ENCODE measurements around the gene SHLD2.
"Not testable (repeated sequence)": the region's sequence is repeated elsewhere in the genome, so short reads cannot be mapped to it uniquely, and the experiment has no call there.

The SHLD2 gene

GRCh38 chr10:87143109-87143418 is 48.1 kb downstream of the SHLD2 start:
- POLR2A ChIA-PET; DNase-seq (ENCODE audit: extremely low spot score); CTCF ChIA-PET: not testable (repeated sequence)

DNA sequence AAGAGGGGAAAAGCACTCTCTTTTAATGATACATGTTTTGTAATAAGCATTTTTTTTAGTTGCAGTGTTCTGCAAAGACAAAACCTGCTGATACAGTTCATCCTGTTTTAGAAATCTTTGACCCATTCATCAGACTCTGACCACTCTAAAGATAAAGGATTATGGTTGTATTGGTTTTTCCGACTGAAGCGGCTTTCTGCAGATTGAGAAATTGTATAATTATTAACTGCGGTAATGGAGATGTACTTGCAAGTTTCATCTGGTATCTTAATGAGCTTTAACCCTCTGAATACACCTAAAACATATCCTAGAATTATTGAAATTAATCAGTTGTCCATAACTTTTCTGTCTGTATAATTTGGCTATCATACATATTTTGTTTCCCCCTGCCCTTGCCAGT is 50.6 kb downstream of the SHLD2 start:
- DNase-seq (ENCODE audit: extremely low spot score); CTCF ChIA-PET; POLR2A ChIA-PET: not testable (repeated sequence)

DNA sequence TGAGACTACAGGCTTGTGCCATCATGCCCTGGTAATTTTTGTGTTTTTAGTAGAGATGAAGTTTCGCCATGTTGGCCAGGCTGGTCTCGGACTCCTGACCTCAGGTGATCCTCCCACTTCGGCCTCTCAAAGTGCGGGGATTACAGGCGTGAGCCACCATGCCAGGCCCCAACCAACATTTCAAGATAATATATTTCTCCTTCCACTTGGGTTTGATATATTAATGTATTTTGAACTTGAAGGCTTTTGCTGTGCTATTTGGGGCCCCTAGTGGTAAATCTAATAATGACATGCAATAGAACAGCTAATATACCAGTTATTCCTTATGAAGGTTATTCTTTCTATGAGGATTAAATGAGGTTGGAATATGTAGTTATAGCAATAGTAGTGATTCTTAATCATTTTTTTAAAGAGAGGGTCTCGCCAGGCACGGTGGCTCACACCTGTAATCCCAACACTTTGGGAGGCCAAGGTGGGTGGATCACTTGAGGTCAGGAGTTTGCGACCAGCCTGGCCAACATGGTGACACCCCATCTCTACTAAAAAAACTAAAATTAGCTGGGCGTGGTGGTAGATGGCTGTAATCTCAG is 54.1 kb downstream of the SHLD2 start:
- DNase-seq (ENCODE audit: extremely low spot score); POLR2A ChIA-PET: not testable (repeated sequence)
- CTCF ChIA-PET = interaction anchor here (1.3 to 1.4 kb wide), 2 partner anchors 95 to 210 kb away, joined by 3 read pairs; no protein-coding TSS in a partner anchor

DNA sequence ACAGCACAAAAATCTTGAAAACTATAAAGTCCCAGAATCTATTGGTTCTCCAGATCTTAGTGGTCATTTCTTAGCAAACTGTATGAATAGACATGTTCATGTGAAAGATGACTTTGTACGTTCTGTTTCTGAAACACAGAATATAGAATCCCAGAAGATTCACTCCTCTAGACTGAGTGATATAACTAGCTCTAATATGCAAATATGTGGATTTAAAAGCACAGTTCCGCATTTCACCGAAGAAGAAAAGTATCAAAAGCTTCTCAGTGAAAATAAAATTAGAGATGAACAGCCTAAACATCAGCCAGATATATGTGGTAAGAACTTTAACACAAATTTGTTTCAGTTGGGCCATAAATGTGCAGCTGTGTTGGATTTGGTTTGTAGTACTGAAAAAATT is 56.5 kb downstream of the SHLD2 start:
- DNase-seq (ENCODE audit: extremely low spot score); POLR2A ChIA-PET; CTCF ChIA-PET: not testable (repeated sequence)

DNA sequence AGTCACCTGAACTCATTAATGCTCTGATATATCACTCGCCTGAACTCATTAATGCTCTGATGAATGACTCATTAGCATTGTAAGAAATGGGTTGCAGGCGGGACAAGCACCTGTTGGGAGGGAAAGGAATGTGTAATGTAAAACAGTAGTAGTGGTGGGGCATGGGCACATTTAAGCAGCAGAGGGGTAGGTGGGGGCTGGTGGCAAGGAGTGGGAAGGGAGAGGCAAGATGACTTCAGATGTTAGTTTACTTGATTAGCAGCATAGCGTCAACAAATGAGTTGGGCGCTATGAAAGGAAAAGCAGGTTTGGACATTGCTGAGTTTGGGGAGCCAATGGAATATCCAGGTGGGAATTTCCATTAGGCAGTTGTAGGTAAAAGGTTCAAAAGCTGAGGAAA is 61.8 kb downstream of the SHLD2 start:
- POLR2A ChIA-PET = not testable (repeated sequence)

GRCh38 chr10:87157821-87158220 is 62.8 kb downstream of the SHLD2 start:
- POLR2A ChIA-PET; CTCF ChIA-PET; DNase-seq (ENCODE audit: extremely low spot score): not testable (repeated sequence)

More for the DNA sequence above, 61.8 kb downstream of the SHLD2 start:
- DNase-seq (ENCODE audit: extremely low spot score); CTCF ChIA-PET: not testable (repeated sequence)

GRCh38 chr10:87162703-87163293 is 67.8 kb downstream of the SHLD2 start:
- CTCF ChIA-PET; POLR2A ChIA-PET; DNase-seq (ENCODE audit: extremely low spot score): not testable (repeated sequence)

- DNase-seq (ENCODE audit: extremely low spot score); POLR2A ChIA-PET; CTCF ChIA-PET: not testable (repeated sequence)
Observed at GRCh38 chr10:87163414-87163813, 68.4 kb downstream of the SHLD2 start.

- POLR2A ChIA-PET; DNase-seq (ENCODE audit: extremely low spot score); CTCF ChIA-PET: not testable (repeated sequence)
Observed at GRCh38 chr10:87169857-87170256, 74.9 kb downstream of the SHLD2 start.

DNA sequence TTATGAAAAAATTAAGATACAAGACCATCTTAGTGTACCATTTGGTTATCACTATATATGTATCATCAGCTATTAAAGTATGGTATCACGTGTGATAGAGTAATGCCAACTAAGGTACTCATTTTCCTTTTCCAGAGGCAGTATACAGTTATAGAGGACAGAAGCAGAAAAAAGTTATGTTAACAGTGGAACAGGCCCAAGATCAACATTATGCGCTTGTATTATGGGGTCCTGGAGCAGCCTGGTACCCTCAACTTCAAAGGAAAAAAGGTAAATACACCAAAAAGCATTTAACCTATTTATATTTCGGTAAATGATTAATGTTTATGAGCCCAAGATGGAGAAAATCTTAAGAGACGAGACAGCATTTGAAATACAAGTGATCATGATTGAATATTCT is 75.7 kb downstream of the SHLD2 start:
- DNase-seq (ENCODE audit: extremely low spot score); POLR2A ChIA-PET; CTCF ChIA-PET: not testable (repeated sequence)

DNA sequence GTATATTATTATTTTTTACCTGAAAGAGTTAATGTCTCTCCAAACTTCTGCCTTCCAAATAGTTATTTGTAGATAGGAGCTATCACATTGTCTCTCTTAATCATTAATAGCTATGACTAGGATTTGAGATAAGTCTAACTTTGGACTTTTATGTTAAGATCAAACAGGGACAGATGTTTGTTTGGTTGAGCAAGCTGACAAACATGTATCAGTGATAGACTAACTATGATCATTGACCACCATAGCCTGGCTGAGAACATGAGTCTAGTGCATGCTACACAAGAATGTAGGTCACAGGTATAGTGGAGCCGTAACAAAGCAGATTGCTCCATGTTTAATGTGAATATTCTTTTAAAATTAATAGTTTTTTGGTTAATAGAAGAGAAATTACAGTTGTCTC is 76.7 kb downstream of the SHLD2 start:
- CTCF ChIA-PET = not testable (repeated sequence)

GRCh38 chr10:87172178-87172577 is 77.2 kb downstream of the SHLD2 start:
- POLR2A ChIA-PET; DNase-seq (ENCODE audit: extremely low spot score); CTCF ChIA-PET: not testable (repeated sequence)

More for the DNA sequence above, 76.7 kb downstream of the SHLD2 start:
- DNase-seq (ENCODE audit: extremely low spot score); POLR2A ChIA-PET: not testable (repeated sequence)

DNA sequence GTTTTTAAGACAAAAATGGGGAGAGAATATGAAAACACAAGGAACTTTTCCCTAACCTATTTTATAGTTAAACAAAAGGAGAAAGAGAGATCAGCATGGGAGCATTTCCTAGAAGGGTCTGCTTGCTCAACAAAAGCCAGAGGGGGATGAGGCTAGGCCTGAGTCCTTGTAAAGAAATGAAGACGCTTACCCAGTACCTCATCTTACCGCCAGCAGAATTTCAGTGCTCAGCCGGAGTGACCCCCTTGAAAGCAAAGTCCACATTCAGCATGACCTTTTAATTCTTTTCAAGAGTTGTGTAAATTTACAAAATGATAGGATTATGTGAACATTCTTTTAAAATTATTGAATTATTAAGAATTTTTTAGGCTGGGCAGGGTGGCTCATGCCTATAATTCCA is 82.6 kb downstream of the SHLD2 start:
- CTCF ChIA-PET; DNase-seq (ENCODE audit: extremely low spot score); POLR2A ChIA-PET: not testable (repeated sequence)

- CTCF ChIA-PET; DNase-seq (ENCODE audit: extremely low spot score); POLR2A ChIA-PET: not testable (repeated sequence)
Observed at GRCh38 chr10:87184421-87184820, 89.4 kb downstream of the SHLD2 start.

- DNase-seq (ENCODE audit: extremely low spot score); POLR2A ChIA-PET; CTCF ChIA-PET: not testable (repeated sequence)
Observed at GRCh38 chr10:87186016-87186415, 91.0 kb downstream of the SHLD2 start.

- DNase-seq (ENCODE audit: extremely low spot score); POLR2A ChIA-PET; CTCF ChIA-PET: not testable (repeated sequence)
Observed at GRCh38 chr10:87187573-87187972, 92.6 kb downstream of the SHLD2 start.

DNA sequence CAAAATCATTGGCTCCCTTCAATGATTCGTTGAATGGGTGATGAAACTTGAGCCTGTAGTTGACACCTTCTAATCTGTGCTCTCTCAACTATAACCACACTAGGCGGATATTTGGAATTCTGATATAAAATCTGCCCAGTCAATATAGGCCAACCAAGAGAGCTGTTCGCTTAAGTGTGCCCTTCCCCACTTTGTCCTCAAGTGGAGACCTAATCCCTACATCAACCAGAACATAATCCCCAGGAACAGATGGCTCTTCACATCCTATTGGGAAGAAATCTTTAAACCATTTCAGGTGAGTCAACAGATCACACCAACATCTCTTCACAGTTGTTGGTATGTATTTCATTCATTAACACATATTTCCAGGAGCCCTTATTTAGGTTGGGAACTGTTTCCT is 96.8 kb downstream of the SHLD2 start:
- POLR2A ChIA-PET; DNase-seq (ENCODE audit: extremely low spot score); CTCF ChIA-PET: not testable (repeated sequence)

- CTCF ChIA-PET, POLR2A ChIA-PET: not testable (repeated sequence)
- DNase-seq (ENCODE audit: extremely low spot score) = peak; percentile 6
Observed at GRCh38 chr10:87200924-87201323, 105.9 kb downstream of the SHLD2 start.

DNA sequence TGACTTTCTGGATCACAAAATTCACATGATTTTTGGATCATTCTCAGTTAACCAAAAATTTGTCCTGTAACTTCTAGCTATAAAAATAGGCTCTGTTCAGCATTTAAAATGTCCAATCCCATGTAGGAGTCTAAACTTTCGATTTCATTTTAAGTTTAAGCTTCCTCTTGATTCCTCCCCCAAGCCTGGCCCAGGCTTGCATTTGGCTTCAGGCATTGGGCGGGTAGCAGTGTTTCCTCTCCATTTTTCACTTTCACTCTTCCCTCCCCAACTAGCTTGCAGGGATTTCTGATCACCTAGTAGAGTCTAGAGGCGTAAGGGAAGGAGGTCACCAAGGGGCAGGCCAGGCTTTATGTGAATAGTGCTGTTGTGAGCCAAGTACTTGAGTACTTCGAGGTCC is 109.8 kb downstream of the SHLD2 start:
- DNase-seq (ENCODE audit: extremely low spot score); CTCF ChIA-PET: not testable (repeated sequence)

DNA sequence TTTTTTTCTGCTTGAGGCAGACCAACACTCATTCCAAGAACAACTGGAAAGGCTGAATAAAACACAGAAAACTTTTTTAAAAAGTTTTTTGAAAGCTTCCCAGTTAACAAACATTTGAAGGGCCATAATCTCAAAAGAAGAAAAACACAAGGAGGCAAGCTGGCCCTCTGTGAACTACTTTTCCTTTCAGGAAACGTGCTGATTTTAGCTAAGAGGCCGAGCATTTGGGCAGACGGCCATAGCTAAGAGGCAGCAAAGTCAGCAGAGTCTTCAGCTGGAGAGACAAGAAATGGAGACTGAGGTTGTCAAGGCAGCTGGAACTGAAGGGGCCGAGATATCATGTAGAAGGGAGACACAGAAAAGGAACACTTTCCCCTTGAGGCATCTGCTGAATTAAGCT is 111.9 kb downstream of the SHLD2 start:
- POLR2A ChIA-PET; DNase-seq (ENCODE audit: extremely low spot score); CTCF ChIA-PET: not testable (repeated sequence)

More for the DNA sequence above, 109.8 kb downstream of the SHLD2 start:
- POLR2A ChIA-PET = not testable (repeated sequence)

Measured in GM10248 (cell line).